GM21619 (cell line): ENCODE results near the gene MZT2B.
"Not testable (repeated sequence)": the region's sequence is repeated elsewhere in the genome, so short reads cannot be mapped to it uniquely, and the experiment has no call there.

Source experiments
- ATAC-seq: cut with Tn5 transposase; IDR thresholded peaks from one replicate; pipeline ENCODE4 v1.9.1; 2021; ENCODE audit not compliant: unreplicated experiment

MZT2B gene

DNA sequence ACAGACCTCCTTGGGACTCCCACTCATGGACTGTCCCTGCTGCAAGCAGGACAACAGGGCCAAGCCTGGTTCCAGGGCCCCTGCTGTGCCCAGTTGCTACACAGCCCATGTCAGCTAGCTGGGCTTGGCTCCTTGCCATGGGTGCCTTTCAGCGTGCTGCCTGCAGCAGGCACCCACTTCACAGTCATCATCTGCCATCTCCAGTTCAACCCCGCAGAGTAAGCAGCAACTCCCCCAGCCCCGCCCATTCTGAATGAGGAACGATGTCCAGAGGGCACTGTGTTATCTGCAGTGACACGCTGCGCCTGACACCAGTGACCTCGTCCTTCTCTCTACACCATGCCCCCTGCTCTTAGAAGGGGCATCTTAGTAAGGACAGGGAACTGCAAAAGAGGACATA is 20.5 kb downstream of the MZT2B start:
- not testable (repeated sequence) for ATAC-seq

DNA sequence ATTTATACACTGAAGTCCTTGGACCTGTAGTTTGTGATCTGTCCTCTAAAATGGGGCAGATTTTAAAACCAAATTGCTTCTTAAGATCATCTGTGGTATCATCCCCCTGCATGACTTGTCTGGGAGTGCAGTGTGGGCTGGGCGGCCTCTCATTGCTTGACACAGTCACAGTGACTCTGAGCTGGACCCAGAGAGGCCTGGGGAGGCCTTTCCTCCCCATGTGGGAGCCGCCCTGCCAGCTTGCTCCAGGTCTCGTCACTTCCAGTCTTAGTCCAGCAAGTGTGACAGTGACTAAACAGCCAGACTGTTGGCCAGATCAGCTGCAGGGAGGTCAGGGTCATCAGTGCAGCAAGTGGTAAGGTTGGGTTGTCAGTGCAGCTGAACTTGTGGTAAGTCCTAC is 21.1 kb downstream of the MZT2B start:
- ATAC-seq, result not testable (repeated sequence)

DNA sequence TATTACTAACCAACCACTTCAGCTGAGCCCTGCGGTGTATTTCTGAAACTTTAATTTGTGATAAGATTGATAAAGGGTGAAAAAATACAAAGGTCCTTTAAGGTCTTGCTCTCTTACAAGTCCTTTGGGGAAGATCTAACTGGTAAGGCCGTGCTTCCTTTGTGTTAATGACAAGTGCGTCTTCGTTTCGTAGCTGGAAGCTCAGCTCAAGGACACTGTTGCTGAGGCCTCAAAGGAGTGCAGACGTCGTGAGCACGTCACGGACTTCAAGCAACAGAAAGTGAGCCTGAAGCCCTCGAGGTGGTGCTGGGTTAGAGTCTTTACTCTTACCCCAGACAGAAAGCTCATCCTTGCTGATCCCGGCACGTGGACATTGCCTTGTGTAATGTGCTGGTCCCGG is 25.0 kb downstream of the MZT2B start:
- ATAC-seq, result not testable (repeated sequence)

DNA sequence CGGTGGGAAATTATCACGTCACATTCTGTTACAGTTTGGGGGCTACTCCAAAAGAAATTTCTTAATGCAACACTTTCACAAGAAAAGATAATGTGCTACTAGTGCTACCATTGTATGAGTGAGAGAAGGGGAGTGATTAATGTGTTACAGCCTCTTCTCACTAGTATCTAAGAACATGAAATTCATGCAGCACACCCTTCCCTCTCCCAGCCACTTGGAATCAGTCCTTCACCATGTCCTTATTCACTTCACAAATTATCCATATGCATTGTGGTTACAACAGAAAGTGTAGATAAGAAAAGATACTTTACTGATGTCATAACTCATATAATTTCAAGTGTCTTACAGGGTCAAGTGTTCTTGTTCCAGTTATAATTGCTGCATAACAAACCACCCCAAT is 37.1 kb downstream of the MZT2B start:
- not testable (repeated sequence) for ATAC-seq

DNA sequence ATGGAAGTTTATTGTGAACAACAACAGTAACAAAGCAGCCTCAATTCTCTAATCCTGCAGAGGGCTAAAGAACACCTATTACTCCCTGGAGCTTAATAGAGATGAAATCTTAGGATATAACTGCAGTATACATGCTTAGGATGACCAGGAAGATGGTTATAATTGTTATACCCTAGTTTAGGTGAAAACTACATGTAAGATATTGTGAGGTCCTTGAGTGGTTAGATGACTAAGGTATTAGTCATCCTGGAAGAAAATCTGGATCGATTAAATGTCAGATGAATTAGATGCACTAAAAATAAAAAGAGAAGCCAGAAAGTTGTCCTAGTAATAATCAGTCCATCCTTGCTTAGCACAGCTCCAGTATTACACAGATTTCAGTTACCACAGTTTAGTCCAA is 38.4 kb downstream of the MZT2B start:
- ATAC-seq, result not testable (repeated sequence)

DNA sequence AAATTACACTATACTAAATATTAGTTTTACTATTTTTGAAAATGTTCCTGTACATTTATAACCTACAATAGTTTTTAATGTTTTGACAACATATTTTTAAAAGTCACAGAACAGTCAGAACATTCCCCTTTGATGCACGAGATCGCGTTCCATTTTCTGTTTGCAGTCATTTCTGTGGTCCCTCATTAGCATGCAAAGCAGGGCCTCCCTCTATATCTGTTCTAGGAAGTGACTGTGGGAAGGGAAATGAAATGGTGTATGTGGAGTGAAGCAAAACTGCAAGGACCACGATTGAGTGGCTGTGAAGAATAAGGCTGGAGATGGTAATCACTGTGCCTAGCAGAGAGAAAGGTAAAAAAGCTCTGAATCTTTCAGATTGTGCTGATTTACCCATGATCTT is 40.5 kb downstream of the MZT2B start:
- ATAC-seq, result peak; percentile 99

DNA sequence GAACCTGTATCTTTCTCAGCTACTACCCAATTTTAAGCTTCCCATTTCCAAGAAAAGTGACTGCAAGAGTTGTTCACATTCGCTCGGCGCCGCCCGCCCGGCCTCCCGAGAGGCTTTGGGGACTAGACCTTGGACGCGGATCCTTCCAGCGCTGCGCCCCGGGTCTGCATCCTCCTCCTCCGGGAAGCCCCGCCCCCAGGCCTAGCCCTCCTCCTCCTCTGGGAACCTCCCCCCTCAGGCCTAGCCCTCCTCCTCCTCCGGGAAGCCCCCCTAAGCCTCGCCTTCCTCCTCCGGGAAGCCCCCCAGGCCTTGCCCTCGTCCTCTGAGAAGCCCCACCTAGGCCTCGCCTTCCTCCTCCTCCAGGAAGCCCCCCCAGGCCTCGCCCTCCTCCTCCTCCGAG is 45.9 kb downstream of the MZT2B start:
- ATAC-seq, result not testable (repeated sequence)

DNA sequence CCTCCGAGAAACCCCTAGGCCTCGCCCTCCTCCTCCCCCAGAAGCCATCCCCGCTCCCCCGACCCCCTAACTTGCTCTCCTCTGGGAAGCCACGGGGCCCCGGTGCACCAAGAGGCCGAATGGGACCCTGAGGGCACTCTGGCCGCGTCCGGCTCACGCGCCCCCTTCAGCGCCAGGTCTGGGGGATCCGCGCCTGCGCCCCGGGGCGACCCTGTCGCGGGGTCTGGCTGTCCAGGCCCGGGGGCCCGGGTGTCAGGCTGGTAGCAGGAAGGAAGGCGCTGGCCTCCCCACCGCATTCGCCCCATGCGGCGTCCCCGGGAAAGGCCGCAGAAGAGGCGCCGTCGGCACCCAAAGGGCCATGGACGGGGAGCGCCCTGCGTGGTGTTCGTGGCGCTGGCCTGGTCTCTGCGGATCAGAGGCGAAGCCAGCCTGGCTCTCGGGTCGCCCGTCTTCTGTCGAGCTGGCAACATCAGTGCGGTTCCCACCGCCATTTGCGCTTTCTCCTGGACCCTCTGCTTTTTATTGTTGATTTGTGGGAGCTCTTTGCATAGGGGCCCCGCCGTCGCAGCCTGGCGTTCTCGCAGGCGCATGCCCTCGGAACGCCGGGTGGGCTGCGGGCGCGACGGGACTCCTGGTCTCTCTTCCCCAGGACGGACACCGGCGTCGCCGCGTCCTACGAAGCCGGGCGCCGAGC is 46.6 kb downstream of the MZT2B start:
- ATAC-seq, result not testable (repeated sequence)

DNA sequence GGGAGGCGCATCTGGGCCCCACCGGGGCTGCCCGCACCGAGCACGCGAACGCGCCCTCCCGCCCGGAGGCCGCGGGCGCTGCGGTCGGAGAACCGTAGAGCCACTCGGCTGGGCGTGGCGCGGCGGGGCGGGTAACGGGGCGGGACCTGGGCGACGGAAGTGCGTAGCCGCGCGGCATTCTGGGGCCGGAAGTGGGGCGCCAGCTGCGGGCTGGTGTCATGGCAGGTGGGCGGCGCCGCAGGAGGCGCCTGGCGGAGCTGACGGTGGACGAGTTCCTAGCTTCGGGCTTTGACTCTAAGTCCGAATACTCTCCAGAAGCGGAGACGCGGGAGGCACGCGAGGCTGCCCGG is 47.1 kb downstream of the MZT2B start:
- peak; percentile 71 for ATAC-seq

DNA sequence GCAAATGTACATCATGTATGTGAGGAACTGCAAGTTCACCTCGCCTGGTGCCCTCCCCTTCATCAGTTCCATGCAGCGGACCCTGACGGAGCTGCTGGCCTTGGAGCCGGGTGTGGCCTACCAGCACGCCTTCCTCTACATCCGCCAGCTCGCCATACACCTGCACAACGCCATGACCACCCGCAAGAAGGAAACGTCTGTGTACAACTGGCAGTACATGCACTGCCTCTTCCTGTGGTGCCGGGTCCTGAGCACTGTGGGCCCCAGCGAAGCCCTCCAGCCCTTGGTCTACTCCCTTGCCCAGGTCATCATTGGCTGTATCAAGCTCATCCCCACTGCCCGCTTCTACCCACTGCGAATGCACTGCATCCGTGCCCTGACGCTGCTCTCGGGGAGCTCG is 48.3 kb downstream of the MZT2B start:
- not testable (repeated sequence) for ATAC-seq

DNA sequence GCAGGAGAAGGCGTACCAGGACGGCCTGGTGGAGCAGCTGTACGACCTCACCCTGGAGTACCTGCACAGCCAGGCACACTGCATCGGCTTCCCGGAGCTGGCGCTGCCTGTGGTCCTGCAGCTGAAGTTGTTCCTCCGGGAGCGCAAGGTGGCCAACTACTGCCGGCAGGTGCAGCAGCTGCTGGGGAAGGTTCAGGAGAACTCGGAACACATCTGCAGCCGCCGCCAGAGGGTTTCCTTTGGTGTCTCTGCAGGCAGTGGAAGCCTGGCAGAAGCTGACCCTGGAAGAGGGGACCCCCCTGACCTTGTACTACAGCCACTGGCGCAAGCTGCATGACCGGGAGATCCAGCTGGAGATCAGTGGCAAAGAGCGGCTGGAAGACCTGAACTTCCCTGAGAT is 48.8 kb downstream of the MZT2B start:
- ATAC-seq, result not testable (repeated sequence)

DNA sequence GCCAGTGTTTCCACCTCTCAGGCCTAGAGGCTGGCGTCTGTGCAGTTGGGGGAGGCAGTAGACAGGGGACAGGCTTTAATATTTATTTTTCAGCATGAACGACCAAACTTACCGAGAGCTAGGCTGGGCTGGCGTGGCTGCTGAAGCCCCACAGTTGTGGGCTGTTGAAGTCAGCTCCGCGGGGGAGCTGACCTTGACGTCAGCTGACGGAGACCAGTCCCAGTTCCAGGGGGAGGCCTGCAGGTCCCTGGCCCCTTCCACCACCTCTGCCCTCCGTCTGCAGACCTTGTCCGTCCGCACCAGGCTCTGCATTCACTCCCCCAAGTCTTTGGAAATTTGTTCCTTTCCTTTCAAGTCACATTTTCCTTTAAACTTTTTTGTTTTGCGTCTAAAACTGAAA is 49.6 kb downstream of the MZT2B start:
- ATAC-seq, result no peak

DNA sequence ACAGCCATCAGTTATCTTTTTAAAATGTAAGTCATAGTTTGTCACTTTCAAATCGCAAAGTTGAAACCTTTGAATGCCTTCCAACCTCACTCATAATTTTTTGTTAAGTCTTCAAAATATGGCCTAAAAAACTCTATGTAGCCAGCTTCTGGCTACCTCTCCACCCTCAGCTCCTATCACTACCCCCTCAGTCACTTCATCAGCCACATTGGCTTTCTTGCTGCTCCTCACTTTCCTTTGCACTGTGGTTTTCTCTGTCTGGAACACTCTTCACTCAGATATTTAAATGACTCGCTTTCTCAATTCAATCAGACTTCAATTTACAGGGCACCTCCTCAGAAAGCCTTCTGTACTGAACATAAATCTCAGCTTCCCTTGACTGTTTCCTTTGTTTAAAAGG is 51.0 kb downstream of the MZT2B start:
- ATAC-seq, result not testable (repeated sequence)

DNA sequence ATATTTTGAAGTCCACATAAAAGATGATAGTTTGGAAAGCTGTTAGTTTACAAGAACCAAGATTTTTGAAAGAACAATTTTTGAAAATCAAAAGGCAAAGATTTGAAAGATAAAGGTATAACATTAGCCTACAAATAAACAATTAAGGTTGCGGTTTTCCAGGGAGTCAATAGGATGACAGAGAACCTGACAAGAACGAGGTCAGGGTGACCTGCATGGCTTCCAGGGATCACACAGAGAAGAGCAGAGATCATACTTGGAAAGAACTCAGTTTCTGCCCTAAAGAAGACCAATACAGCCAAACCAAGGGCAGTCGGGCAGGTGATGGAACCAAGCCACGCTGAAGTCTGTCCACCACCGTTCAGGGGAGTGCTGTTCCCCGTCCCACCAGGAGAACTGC is 57.5 kb downstream of the MZT2B start:
- not testable (repeated sequence) for ATAC-seq
